ENCODE measurements around the gene EPS8L1.

Gene EPS8L1

GRCh38 chr19:55066107-55066709 lies 9.5 kb upstream of the EPS8L1 start:
- no peak for DNase-seq
- H3K27me3 ChIP-seq (replicated peaks; ENCODE audit: control insufficient read depth, insufficient read depth, low read length, poor library complexity, severe bottlenecking): peaks cover 8% of the 10 kb centered on the region
- H3K4me1 ChIP-seq (ENCODE audit: control insufficient read depth, insufficient read depth, low read length, poor library complexity, severe bottlenecking): peaks cover 14% of the 10 kb centered on the region
- H3K27ac ChIP-seq (ENCODE audit: insufficient read depth, low read length, poor library complexity, severe bottlenecking): no peak overlapping the region
- no peaks in the 10 kb centered on the region for H3K9me3 ChIP-seq (ENCODE audit: control insufficient read depth, low read length)
- H3K4me3 ChIP-seq (ENCODE audit: insufficient read depth, low read depth, low read length, poor library complexity, severe bottlenecking): no peak overlapping the region
- no peaks in the 10 kb centered on the region for H3K36me3 ChIP-seq (ENCODE audit: control insufficient read depth, insufficient read depth, low read length)

GRCh38 chr19:55067869-55068268 lies 7.8 kb upstream of the EPS8L1 start:
- Histone ChIP-seq H3K4me1 (ENCODE audit: control insufficient read depth, insufficient read depth, low read length, poor library complexity, severe bottlenecking) (peaks cover 14% of the 10 kb centered on the region), H3K27ac (ENCODE audit: insufficient read depth, low read length, poor library complexity, severe bottlenecking) (no peak overlapping the region), H3K9me3 (ENCODE audit: control insufficient read depth, low read length) (no peaks in the 10 kb centered on the region), H3K4me3 (ENCODE audit: insufficient read depth, low read depth, low read length, poor library complexity, severe bottlenecking) (no peak overlapping the region), H3K36me3 (ENCODE audit: control insufficient read depth, insufficient read depth, low read length) (no peaks in the 10 kb centered on the region), H3K27me3 (replicated peaks; ENCODE audit: control insufficient read depth, insufficient read depth, low read length, poor library complexity, severe bottlenecking) (peaks cover 19% of the 10 kb centered on the region)
- no peak for DNase-seq

DNA sequence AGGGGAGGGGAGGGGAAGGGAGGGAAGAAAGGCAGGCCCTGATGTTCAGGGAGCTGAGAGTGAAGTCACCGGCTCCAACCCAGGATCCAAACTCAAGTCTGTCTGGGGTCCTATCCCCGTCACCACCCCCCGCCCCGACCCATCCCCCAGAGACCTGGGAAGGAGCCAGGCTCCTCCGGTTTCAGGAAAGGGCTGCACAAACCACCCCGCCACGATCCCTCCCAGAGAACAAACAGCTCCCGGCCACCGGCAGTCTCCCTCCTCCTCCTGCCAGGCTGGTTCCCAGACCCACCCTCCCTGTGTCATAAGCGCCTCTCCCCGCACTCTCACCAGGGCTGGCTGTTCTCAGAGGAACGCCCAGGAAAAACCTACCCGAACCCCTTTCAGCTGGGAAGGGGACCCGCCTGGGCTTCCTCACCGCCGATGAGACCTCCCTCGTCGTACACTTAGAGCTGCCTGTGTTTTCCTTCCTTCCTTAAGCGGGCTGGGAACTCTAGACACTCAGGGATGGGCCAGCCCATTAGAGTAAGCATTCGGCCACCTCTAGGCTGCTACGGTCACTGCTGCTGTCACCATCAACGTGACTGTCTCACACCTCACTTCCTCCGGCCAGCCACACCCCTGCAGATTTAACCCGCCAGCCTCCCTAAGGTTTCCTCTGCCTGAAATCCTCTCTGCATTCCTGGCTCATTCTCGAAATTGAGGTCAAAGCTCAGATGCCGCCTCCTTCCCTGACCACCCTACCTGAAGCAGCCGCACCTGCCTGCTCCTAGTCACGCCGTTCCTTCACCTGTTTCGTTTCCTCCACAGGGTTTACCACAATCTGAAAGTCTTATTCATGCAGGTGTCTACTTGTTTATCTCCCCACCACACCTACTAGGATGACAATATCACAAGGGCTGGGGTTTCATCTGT lies 6.5 kb upstream of the EPS8L1 start:
- no peaks in the 10 kb centered on the region for H3K36me3 ChIP-seq (ENCODE audit: control insufficient read depth, insufficient read depth, low read length)
- H3K4me3 ChIP-seq (ENCODE audit: insufficient read depth, low read depth, low read length, poor library complexity, severe bottlenecking): no peak overlapping the region
- H3K4me1 ChIP-seq (ENCODE audit: control insufficient read depth, insufficient read depth, low read length, poor library complexity, severe bottlenecking): peaks cover 11% of the 10 kb centered on the region
- no peaks in the 10 kb centered on the region for H3K9me3 ChIP-seq (ENCODE audit: control insufficient read depth, low read length)
- H3K27ac ChIP-seq (ENCODE audit: insufficient read depth, low read length, poor library complexity, severe bottlenecking): no peak overlapping the region
- peaks cover 19% of the 10 kb centered on the region for H3K27me3 ChIP-seq (replicated peaks; ENCODE audit: control insufficient read depth, insufficient read depth, low read length, poor library complexity, severe bottlenecking)
- DNase-seq: no peak

- Histone ChIP-seq H3K27me3 (replicated peaks; ENCODE audit: control insufficient read depth, insufficient read depth, low read length, poor library complexity, severe bottlenecking) (peaks cover 19% of the 10 kb centered on the region), H3K27ac (ENCODE audit: insufficient read depth, low read length, poor library complexity, severe bottlenecking) (no peak overlapping the region), H3K4me1 (ENCODE audit: control insufficient read depth, insufficient read depth, low read length, poor library complexity, severe bottlenecking) (peaks cover 11% of the 10 kb centered on the region), H3K4me3 (ENCODE audit: insufficient read depth, low read depth, low read length, poor library complexity, severe bottlenecking) (no peak overlapping the region), H3K9me3 (ENCODE audit: control insufficient read depth, low read length) (no peaks in the 10 kb centered on the region), H3K36me3 (ENCODE audit: control insufficient read depth, insufficient read depth, low read length) (no peaks in the 10 kb centered on the region)
- no peak for DNase-seq
Observed at GRCh38 chr19:55069865-55070197, 5.8 kb upstream of the EPS8L1 start.

DNA sequence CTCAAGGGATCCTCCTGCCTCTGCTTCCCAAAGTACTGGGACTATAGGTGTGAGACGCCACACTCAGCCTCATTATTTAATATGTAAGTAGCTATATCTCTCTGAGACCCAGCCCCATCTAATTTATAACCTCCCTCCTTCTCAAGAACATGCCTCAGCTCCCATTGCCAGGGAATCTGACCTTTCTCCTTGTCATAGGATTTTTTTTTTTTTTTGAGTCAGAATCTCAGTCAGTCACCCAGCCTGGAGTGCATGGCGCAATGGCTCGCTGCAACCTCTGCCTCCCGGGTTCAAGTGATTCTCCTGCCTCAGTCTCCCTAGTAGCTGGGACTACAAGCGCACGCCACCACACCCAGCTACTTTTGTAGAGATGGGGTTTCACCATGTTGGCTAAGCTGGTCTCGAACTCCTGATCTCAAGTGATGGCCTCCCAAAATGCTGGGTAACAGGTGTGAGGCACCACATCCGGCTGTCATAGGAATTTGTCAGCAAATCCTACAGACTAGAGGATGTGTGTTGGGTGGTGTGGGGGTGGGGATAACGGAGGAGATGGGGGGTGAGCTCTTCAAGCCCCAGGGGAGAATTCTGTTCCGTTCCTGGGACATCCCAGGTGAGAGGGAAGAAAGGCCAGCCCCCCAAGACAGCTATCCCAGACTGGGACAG lies 5.1 kb upstream of the EPS8L1 start:
- Histone ChIP-seq H3K27ac (ENCODE audit: insufficient read depth, low read length, poor library complexity, severe bottlenecking) (no peak overlapping the region), H3K36me3 (ENCODE audit: control insufficient read depth, insufficient read depth, low read length) (no peaks in the 10 kb centered on the region), H3K4me3 (ENCODE audit: insufficient read depth, low read depth, low read length, poor library complexity, severe bottlenecking) (no peak overlapping the region), H3K27me3 (replicated peaks; ENCODE audit: control insufficient read depth, insufficient read depth, low read length, poor library complexity, severe bottlenecking) (peaks cover 19% of the 10 kb centered on the region), H3K9me3 (ENCODE audit: control insufficient read depth, low read length) (no peaks in the 10 kb centered on the region), H3K4me1 (ENCODE audit: control insufficient read depth, insufficient read depth, low read length, poor library complexity, severe bottlenecking) (peaks cover 11% of the 10 kb centered on the region)
- no peak for DNase-seq

GRCh38 chr19:55071129-55071502 lies 4.6 kb upstream of the EPS8L1 start:
- peaks cover 11% of the 10 kb centered on the region for H3K4me1 ChIP-seq (ENCODE audit: control insufficient read depth, insufficient read depth, low read length, poor library complexity, severe bottlenecking)
- DNase-seq: no peak
- H3K36me3 ChIP-seq (ENCODE audit: control insufficient read depth, insufficient read depth, low read length): no peaks in the 10 kb centered on the region
- H3K9me3 ChIP-seq (ENCODE audit: control insufficient read depth, low read length): no peaks in the 10 kb centered on the region
- H3K27me3 ChIP-seq (replicated peaks; ENCODE audit: control insufficient read depth, insufficient read depth, low read length, poor library complexity, severe bottlenecking): peaks cover 19% of the 10 kb centered on the region
- no peak overlapping the region for H3K27ac ChIP-seq (ENCODE audit: insufficient read depth, low read length, poor library complexity, severe bottlenecking)
- H3K4me3 ChIP-seq (ENCODE audit: insufficient read depth, low read depth, low read length, poor library complexity, severe bottlenecking): no peak overlapping the region

GRCh38 chr19:55071913-55072312 lies 3.8 kb upstream of the EPS8L1 start:
- Histone ChIP-seq H3K27ac (ENCODE audit: insufficient read depth, low read length, poor library complexity, severe bottlenecking) (no peak overlapping the region), H3K36me3 (ENCODE audit: control insufficient read depth, insufficient read depth, low read length) (no peaks in the 10 kb centered on the region), H3K4me3 (ENCODE audit: insufficient read depth, low read depth, low read length, poor library complexity, severe bottlenecking) (no peak overlapping the region), H3K4me1 (ENCODE audit: control insufficient read depth, insufficient read depth, low read length, poor library complexity, severe bottlenecking) (peaks cover 11% of the 10 kb centered on the region), H3K27me3 (replicated peaks; ENCODE audit: control insufficient read depth, insufficient read depth, low read length, poor library complexity, severe bottlenecking) (peaks cover 19% of the 10 kb centered on the region), H3K9me3 (ENCODE audit: control insufficient read depth, low read length) (no peaks in the 10 kb centered on the region)
- no peak for DNase-seq

GRCh38 chr19:55076321-55076720 lies 652 bp downstream of the EPS8L1 start:
- no peaks in the 10 kb centered on the region for H3K36me3 ChIP-seq (ENCODE audit: control insufficient read depth, insufficient read depth, low read length)
- peaks cover 16% of the 10 kb centered on the region for H3K4me1 ChIP-seq (ENCODE audit: control insufficient read depth, insufficient read depth, low read length, poor library complexity, severe bottlenecking)
- DNase-seq: no peak
- peaks cover 9% of the 10 kb centered on the region for H3K27me3 ChIP-seq (replicated peaks; ENCODE audit: control insufficient read depth, insufficient read depth, low read length, poor library complexity, severe bottlenecking)
- no peak overlapping the region for H3K4me3 ChIP-seq (ENCODE audit: insufficient read depth, low read depth, low read length, poor library complexity, severe bottlenecking)
- H3K27ac ChIP-seq (ENCODE audit: insufficient read depth, low read length, poor library complexity, severe bottlenecking): no peak overlapping the region
- no peaks in the 10 kb centered on the region for H3K9me3 ChIP-seq (ENCODE audit: control insufficient read depth, low read length)

- peaks cover 11% of the 10 kb centered on the region for H3K27me3 ChIP-seq (replicated peaks; ENCODE audit: control insufficient read depth, insufficient read depth, low read length, poor library complexity, severe bottlenecking)
- no peak overlapping the region for H3K27ac ChIP-seq (ENCODE audit: insufficient read depth, low read length, poor library complexity, severe bottlenecking)
- no peak for DNase-seq
- no peak overlapping the region for H3K4me3 ChIP-seq (ENCODE audit: insufficient read depth, low read depth, low read length, poor library complexity, severe bottlenecking)
- H3K9me3 ChIP-seq (ENCODE audit: control insufficient read depth, low read length): no peaks in the 10 kb centered on the region
- H3K36me3 ChIP-seq (ENCODE audit: control insufficient read depth, insufficient read depth, low read length): no peaks in the 10 kb centered on the region
- H3K4me1 ChIP-seq (ENCODE audit: control insufficient read depth, insufficient read depth, low read length, poor library complexity, severe bottlenecking): peaks cover 19% of the 10 kb centered on the region
Observed at GRCh38 chr19:55077106-55077505, 1.4 kb downstream of the EPS8L1 start.

GRCh38 chr19:55078996-55079395 lies 3.3 kb downstream of the EPS8L1 start:
- no peaks in the 10 kb centered on the region for H3K9me3 ChIP-seq (ENCODE audit: control insufficient read depth, low read length)
- no peak overlapping the region for H3K27ac ChIP-seq (ENCODE audit: insufficient read depth, low read length, poor library complexity, severe bottlenecking)
- H3K4me1 ChIP-seq (ENCODE audit: control insufficient read depth, insufficient read depth, low read length, poor library complexity, severe bottlenecking): peaks cover 24% of the 10 kb centered on the region
- H3K4me3 ChIP-seq (ENCODE audit: insufficient read depth, low read depth, low read length, poor library complexity, severe bottlenecking): no peak overlapping the region
- peaks cover 26% of the 10 kb centered on the region for H3K27me3 ChIP-seq (replicated peaks; ENCODE audit: control insufficient read depth, insufficient read depth, low read length, poor library complexity, severe bottlenecking)
- no peak for DNase-seq
- H3K36me3 ChIP-seq (ENCODE audit: control insufficient read depth, insufficient read depth, low read length): no peaks in the 10 kb centered on the region

Data from effector memory CD4-positive, alpha-beta T cell (primary cell).